IPS DF 19.7 (cell line): Measurements from ENCODE around the gene REL.

Source experiments
- DNase-seq: peaks from one replicate; pipeline ENCODE4 v3.0.0-alpha.2; 2013; ENCODE audit warnings: low read depth, low spot score

The REL gene

DNA sequence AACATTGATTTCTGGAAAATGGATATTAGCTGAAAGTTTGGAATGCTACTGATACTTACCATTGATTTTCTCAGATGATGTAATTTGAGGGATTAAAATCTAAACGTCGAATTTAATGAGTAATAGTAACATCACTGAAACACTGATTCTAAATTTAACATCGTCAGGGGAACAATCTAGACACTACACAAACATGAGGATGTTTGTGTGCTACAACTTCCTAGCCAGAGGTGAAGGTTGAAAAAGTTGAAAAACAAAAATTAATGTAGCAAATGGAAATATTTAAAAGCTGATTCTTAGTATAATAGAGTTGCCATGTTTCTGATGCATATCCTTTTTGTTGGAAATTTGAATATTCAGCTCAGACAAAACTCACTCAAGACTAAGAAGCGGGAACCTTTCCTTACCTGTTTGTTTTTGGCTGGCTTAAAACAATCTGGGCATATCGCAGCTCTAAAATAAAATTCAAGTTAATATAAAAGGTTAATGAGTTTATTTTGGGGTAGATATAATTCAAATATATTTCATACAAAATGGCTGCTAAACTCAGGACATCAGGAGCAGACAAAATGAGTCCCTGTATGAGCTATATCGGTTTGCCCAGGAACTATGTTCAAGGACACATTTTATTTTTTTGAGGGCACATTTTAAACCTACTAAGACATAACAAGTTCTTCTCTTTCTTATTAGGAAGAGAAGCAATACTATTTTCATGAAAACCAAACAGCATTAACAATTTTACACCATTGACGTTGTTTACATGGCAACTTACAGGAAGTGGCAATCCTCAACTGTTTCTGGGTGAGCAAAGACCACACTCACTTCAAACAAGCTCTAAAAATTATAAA, 83.5 kb downstream of the REL start:
- DNase-seq = no peak

DNA sequence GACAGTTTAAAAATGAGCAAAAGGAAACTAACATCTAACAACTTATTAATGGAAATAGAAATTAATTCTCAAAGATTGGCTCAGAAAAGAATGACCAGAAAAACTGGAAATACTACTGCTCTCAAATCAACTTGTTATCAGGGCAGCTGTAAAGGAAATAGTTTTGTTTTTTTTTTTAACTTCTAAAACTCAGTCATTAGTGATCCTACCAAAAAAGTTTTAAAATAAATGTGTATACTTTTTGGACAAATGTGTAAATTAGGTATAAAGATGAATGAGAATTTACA, 84.1 kb downstream of the REL start:
- no peak for DNase-seq

DNA sequence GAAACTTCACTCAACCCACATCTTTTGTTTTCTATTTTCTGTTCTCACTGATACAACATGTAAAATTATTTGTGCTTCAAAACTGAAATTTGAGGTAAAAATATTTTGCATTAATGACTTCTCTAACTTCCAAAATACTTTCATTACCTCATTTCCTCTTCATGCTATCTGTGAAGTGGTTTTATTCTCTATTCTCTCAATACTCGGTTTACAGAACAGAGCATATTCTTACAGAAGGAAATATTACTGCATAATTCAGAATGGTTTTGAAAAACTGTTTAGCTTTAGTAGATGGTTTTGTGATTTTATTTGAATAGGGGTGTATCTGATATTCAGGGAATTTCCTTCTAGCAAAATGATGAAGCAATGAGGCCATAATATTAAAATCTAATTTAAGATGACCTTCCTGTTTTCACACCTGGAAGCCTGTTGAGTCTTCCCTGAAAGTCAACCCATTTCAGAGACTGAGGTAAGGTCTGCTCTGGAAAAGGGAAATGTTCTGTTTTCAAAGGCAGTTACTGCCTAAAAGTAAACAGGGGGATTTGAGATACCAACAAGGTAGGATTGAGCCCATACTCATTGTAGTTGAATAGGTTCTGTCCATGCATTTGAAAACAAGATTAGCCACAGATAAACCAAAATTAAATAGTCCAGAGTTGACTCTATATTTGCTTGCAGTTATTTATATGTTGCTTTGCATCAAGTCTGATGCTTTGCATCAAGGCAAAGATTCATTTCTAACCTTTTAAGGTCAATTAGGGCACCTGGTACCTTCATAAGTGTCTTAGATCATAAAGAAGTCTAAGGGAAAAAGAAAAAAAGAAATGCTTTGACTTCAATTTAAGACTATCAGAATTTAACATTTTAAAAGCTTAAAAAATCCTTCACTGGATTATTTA, 85.4 kb downstream of the REL start:
- DNase-seq = no peak

- no peak for DNase-seq
Measured at GRCh38 chr2:60972889-60973656, 91.7 kb downstream of the REL start.

- DNase-seq = no peak
Measured at GRCh38 chr2:60973705-60974104, 92.3 kb downstream of the REL start.

DNA sequence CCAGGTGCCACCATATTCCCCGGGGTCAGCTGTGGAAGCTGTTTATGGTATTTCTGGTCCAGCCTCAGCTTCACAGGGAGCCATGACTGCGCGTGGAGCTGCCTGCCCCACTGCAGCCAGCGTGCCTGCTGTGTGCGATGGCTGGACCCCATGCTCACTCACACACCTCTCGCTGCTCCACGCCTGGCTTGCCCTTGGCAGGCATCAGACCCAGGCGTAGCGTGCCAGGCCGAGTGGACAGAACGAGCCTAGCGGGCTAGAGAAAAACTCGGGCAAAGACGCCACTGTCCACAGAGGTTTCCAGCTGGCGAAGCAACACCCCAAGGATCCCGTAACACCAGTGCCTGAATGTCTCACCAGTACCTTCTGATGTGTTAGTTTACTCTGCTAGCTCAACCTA, 93.3 kb downstream of the REL start:
- DNase-seq = no peak
